ACHN (cell line): ENCODE results near the gene PCNX2.
A peak's percentile ranks its signal among the peaks of the same experiment; 100 is the strongest.

Source experiments
- DNase-seq: peaks from one replicate; pipeline ENCODE4 v3.0.0-alpha.2; 2015
- in situ Hi-C: cut with HindIII; loops from 2 replicates; pipeline ENCODE4 v1.10.0; 2017; ENCODE audit warnings: low sequenced_read_pairs, low pct_ligation_motif_present, low pct_unique_long_range_greater_than_20kb

The PCNX2 gene

DNA sequence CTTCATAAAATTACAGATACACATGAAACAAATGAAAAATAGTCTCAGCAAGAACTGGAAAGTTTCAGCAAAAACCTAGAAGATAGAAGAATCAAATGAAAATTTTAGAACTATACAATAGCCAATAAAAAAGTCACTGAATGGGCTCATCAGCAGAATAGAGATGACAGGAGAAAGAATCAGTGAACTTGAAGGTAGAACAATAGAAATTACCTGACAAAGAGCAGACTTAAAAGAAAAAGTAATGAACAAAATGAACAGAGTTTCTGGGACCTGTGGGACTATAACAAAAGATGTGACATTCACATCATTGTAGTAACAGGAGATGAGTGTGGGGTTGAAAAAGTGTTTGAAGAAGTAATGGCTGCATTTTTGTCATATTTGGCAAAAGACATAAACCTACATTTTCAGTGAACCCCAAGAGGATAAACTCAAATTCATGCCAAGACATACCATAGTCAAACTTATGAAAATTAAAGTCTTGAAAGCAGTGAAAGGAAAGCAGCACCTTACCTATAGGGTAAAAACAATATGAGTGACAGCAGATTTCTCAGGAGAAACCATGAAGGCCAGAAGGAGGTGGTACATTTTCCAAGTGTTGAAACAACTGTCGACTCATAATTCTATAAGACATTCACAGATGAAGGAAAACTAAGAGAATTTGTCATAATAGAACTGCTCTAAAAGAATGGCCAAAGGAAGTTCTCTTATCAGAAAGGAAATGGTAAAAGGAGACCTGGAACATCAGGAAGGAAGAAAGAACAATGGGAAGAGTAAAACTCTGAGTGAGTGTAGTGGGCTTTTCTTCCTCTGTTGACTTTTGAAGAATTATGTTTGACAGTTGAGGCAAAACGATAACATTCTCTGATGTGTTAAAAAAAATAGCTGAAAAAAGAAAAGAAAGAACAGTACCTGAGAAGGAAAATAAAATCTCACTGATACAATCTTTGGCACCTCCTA lies 321.6 kb downstream of the PCNX2 start:
- no peak for DNase-seq
- in situ Hi-C loops, result no loop called here

DNA sequence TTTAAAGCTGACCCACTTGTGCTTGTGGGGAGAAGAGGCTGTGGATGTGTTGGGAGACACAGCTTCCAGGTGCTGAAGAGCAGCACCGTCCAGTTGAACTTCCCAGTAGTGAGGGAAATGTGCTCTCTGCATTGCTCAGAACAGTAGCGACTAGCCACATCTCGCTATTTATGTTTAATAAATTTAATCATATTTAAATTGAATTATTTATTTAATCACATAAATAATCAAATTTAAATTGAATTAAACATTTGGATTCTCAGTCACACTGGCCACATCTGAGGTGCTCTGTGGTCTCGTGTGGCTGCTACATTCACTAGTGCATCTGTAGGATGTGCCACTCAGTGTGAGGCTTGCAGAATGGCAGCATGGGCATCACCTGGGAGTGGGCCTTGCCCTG lies 325.0 kb downstream of the PCNX2 start:
- no peak for DNase-seq
- in situ Hi-C loops, result no loop called here

DNA sequence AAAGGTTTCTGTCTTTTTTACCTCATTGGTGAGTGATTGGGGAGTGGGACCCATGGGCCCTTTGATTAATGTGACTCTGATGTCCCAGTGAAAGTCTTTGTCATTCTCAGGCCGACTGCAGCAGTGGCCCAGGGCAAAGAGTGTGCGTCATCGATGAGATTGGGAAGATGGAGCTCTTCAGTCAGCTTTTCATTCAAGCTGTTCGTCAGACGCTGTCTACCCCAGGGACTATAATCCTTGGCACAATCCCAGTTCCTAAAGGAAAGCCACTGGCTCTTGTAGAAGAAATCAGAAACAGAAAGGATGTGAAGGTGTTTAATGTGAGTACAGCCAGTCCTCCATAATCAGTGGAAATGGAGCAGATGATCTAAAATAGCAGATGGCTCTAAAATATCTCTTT lies 325.7 kb downstream of the PCNX2 start:
- DNase-seq, result no peak
- in situ Hi-C loops, result no loop called here

DNA sequence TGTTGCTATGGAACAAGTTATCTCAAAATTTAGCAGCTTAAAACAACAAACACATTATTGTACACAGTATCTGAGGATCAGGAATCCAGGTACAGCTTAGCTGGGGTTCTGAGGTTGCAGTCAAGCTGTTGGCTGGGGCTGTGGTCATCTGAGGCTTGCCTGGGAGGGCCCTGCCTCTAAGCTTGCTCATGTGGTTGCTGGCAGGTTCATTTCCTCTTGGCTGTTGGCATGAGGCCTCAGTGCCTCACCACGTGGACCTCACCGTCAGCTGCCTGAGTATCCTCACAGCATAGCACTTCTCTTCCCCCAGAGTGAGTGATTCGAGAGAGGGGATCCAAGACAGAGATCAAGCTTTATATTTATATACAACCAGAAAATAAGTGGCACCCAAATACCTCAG lies 326.6 kb downstream of the PCNX2 start:
- no peak for DNase-seq
- in situ Hi-C loops, result no loop called here

DNA sequence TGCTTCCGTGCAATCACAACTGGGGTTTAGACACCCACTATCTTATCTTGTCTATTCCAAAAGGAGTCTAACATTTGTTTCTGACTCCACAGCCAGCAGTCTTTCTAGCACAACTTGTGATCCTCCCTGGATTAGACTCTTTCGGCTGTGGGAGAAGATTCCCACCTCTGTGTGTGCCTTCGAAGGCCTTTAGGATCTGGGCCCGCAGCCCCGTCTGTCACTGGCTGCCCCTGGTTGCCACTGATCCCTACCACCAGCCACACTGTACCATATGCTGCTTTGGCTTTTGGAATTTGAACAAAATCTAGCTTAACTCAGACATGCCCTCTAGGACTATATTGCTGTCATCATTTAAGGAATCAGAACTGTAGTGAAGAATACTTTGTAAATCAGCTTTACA lies 327.1 kb downstream of the PCNX2 start:
- DNase-seq, result no peak
- in situ Hi-C loops, result no loop called here

DNA sequence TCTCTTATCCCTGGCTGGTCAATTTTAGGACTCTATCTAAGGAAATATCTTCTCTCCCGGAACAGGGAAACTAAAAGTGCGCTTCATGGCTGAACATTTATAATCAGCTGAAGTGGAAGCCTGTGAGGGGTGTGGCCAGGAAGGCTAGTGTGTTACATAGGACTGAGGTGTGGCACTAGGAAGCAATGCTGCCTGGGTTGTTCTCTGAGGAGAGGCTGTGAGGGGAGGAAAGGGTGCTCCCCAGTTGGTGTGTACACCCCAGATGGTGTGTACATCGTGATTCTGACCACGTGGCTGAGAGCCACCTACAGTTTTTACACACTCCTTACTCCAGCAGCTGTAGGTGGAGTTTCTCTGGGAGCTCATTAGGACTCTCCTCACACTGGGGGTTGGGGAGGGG lies 328.9 kb downstream of the PCNX2 start:
- no peak for DNase-seq
- in situ Hi-C loops, result no loop called here

DNA sequence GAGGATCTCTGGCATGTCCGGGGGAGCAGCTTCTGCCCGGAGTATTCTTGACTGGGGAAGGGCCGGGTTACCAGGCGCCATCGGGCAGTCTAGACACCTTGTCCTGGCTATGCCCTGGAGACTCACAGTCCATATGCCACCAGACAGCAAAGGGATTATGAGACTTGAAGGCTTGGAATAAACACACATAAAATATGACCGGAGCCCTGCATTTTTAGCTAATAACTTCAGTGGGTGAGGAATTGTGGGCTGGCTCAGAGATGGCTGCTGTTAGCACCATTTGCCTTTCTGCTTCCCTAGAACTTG lies 329.7 kb downstream of the PCNX2 start:
- in situ Hi-C loops, result no loop called here
- DNase-seq, result no peak

DNA sequence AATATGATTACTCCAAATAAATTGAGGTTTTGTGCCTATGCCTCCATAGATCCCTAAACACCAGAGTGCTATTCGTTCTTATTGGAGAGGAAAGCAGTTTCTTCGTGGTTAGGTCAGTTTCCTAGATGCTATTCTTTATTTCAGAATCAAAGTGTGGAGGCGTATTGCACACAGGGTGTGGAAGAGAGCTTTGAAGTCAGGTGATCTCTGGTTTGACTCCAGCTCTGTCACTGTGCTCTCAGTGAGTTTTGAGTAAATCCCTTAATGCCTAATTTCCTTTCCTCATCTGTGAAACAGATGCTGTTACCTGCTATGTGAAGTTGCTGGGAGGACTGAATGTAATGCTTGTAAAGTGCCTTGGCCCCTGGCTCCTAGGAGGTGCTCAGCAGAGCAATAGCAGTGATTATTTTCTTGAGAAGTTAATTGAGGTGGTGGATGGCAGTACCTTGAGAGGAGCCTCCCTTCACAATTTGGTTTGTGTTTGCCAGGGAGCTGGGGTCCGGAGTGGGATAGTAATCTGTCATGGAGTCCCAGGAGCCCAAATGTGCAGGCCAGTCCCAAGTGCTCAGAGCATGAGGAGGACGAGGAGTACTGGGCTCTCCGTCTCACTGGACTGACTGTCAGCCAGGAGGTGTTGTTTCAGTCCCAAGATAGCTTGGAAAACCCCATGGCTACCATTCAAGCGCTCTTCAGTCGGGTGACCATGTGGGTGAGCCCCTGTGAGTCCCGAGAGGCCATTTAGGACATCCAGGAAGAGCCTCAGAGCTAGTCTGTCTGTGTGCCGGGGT lies 330.2 kb downstream of the PCNX2 start:
- in situ Hi-C loops, result no loop called here
- DNase-seq, result no peak

DNA sequence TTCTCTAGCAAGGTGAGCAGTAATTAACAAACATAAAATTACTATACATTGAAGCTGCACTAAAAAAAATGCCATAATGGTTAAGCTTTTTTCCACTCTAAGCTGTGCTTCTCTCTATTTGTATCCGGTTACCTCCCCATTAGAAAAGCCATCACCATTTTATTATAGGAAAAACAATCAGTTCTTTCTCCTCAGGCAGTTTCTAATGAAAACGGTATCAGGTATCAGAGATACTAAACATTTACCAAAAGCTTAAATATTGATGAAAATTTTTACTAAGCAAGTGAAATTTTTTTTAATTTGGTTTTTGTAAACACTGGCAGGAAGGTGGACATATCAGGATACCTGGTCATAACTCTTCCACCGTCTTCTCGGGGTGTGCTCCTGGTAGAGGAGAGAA lies 330.9 kb downstream of the PCNX2 start:
- in situ Hi-C loops, result no loop called here
- DNase-seq, result no peak

DNA sequence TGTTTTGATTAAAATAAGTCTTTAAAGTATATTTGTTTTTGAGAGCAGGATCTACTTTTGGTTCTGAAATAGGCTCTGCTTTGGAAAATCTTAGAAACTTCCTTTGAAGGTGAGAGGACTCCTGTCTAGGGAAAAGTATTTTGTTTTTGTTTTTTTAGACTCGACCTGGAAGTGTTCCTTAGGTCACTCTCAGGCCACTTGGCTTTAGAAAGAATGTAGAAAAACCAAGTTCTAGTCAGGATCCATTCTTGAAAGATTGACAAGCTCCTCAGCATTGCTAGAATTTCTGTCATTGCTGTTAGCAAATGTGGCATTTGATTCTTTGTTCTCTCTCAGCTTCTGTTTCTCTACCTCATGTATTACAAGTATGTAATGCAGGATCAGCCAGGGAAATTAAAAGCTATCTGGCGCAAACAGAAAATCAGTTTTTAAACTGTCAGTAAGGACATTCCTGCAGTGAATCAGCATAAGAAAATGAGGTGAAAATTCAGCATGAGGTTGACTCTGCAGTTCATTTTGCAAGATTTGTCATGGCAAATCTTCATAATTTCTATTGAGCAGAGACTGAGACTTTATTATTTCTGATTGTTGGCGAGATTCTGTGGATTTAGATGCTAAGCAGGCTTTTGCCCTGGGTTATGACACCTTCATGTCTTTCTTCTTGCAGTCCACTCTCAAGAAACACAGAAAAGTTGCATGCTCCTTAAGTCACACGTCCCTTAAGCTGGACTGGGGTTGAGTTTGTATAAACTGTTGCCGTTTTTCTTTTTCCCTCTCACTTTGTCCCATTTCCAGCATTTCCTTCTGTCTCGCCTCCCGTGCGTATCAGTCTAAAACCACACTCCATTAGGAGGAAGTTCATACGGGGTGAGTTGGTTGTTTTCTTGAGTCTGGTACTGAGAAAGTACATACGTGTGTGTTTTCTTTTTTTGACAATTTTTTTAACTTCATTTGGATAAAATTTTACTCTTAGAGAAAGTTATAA lies 332.5 kb downstream of the PCNX2 start:
- in situ Hi-C loops, result no loop called here
- DNase-seq, result no peak

DNA sequence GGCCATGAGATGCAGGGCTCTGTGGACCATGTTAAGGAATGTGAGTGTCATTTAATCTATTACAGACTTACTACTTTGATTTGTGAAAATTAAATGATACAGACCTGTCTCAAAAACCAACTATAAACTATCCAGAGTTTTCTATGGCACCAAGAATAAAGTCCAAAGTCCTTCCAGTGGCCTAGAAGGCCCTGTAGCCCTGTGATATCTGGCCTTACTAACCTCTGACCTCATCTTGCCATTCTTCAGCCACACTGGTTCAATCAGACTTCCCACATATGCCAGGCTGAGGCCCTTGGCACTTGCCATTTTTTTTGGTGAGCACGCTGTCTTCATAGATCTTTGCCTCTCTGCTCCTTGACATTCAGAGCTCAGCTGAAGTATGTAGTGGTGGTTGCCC lies 337.5 kb downstream of the PCNX2 start:
- in situ Hi-C loops, result no loop called here
- no peak for DNase-seq

DNA sequence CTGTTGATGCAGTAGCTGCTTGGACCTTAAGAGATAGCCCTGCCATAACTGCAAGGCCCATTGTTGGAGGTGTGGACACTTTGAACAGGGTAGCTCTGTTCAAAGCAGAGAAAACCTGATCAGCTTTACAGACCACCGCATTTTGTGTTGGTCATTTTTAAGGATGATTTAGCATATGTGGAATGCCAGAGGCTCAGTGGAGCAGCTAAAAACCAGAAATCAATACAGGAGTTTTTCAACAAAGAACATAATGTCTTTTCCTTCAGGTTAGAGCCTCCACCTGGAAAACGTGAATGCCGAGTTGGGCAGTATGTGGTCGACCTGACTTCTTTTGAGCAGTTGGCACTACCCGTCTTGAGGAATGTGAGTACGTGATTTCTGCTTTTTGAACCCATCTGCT lies 339.4 kb downstream of the PCNX2 start:
- in situ Hi-C loops, result no loop called here
- DNase-seq, result no peak

DNA sequence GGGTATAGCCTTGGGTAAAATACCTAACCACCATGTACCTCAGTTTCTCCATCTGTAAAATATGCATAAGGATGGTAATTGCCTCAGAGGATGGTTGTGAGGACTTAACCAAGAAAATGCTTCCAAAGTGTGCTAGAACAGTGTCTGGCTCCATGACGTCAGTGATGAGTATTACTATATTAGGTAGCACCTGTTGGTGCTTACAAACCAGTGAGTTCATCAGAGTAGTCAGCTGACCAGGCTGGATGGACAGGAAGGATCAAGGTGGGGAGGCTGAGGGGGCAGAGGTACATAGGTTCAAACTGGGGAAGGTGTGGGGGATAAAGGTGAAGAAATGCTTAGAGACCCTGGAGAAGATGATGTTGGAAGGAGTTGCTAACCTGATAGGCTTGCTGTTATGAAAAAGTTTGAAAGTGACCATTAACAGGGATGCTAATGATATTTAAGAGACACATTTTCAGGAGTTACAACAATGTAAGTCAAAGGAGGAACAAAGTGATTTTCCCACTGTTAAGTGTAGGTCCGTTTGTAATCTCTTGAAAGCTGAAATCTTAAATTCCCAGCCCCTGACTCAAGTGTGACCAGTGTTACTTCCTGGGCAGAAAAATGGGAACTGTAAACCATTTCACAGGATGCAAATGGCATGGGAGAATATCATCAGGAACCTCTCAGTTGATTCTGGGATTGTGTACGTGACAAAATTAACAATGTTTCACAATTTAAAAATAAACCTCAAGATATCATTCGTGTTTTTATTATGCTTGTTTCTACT lies 340.7 kb downstream of the PCNX2 start:
- in situ Hi-C loops, result no loop called here
- DNase-seq, result no peak

DNA sequence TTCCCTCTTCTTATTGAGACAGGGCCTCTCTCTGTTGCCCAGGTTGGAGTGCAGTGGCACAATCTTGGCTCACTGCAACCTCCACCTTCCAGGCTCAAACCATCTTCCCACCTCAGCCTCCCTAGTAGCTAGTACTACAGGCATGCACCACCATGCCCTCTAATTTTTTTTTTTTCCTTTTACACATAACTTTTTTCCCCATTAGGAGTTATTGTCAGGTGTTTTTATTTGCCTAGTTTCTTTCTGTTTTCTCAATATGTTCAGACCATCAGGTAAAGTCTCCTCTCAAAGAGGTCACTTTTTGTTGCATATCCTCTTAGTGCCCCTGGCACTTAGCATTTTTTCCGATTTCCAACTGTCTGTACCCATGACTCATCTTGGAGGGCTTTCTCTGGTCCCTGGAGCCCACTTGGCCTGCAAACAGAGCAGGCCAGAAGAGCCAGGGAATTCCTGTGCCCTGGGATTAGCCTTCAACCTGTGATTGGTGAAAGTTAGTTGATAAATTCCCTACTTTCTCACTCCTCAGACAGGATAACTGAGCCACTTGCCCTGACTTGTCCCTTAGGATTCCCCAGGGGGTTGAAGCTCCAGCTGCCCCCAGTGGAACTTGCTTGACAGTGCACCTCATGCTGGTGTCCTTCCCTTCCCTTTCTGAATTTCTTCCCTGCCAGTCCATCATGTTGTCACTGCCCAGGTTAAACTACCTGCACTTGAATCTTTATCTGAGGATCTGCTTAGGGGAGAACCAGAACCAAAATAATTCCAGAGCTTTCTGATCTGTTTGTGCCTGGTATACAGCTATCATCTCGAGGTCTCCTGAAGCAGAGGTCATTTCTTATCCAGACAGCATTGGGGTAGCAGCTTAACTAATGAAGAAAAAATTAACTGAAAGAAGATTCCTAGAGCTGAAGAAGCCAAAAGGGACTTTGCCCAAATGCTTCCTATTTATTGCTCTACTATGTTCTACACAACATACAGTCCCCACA lies 342.7 kb downstream of the PCNX2 start:
- in situ Hi-C loops, result no loop called here
- DNase-seq, result peak; percentile 75

DNA sequence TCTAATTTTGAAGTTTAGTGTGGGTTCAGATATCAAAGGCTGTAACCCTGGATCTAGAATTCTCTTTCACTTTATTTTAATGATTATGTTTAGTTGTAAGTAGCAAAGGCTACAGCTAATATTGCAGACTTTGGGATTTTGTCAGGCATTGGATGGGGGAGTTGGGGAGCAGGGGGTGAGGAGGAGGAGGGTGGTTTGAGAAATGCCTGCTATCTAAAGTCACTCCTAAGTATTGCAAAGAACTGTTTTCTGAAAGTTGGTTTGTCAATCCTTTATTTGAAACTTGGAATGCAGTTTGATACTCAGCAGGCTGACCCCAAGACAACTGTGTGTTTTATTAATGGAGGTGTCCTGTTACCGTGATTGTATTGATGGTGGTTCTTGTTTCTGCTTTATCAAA lies 343.9 kb downstream of the PCNX2 start:
- no peak for DNase-seq
- in situ Hi-C loops, result no loop called here

DNA sequence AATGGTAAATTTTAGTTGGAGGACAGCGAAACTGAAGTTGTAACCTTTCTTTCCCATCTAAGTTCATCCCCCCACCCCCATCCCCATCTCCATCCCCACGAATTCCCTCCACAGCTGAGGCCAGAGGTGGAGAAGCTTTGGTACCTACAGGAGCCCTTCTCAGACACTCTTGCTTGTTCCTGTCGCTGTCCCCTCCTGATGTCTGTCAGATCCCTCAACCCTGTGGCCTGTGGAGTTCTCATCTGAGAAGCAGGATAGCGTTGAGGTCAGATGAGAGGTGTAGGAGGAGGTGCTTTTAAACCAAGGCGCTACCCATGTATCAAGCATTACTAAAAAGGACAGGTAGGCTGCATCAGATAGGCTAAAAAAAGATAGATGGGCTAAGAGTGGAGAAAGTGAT lies 344.3 kb downstream of the PCNX2 start:
- peak; percentile 33 for DNase-seq
- in situ Hi-C loops, result no loop called here
